NCI-H1930 (cell line): ENCODE results near the gene SPDYE17.
"Not testable (repeated sequence)": the region's sequence is repeated elsewhere in the genome, so short reads cannot be mapped to it uniquely, and the experiment has no call there.

Source experiments
- DNase-seq, 2 experiments: peaks; one replicate each; lab custom pipeline; 2025; lab: John Stamatoyannopoulos, UW

SPDYE17 gene

DNA sequence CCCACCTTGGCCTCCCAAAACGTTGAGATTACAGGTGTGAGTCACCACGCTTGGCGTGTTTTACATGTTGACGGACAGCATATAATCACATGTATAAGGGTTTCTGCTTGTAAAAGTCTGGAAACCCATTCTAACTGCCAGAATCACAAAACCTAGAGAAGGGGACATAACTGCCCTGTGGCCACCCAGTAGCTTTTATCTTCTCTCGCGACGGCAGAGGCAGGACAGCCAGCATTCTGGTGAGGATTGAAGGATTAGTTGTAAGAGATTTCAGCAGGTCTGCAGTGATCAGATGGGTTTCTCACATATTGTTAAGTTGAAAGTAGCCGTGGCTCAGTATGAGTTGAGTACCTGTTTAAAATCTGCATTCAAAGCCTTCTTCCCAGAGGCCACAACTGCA, 59.8 kb downstream of the SPDYE17 start:
- not testable (repeated sequence) for DNase-seq
